Fibroblast of the aortic adventitia (primary cell): ENCODE results near the gene TAMALIN. TPM values are rescaled to one million over a fixed set of nuclear protein-coding genes. Genes with fewer than 3 reads are reported as not detected.
A peak's percentile ranks its signal among the peaks of the same experiment; 100 is the strongest.

Experiments used
- DNase-seq: peaks from one replicate; pipeline ENCODE4 v3.0.0-alpha.2; 2010; ENCODE audit warnings: low read depth
- H3K4me3 ChIP-seq: 2 replicates; pipeline ENCODE4 v1.5.1; 2011; ENCODE audit warnings: low read depth, mild to moderate bottlenecking, control low read depth, low read length, moderate library complexity
- CTCF ChIP-seq: IDR thresholded peaks from 2 replicates; pipeline ENCODE4 v1.5.1; 2011; ENCODE audit warnings: mild to moderate bottlenecking, low read length, control low read depth, inconsistent platforms; ENCODE audit not compliant: insufficient read depth
- total RNA-seq: library from RNA; depleted of rRNA; stranded (reverse); fragments of >200 nt; gene quantifications from 2 replicates; pipeline ENCODE4 v1.2.3, GENCODE V29; 2012; ENCODE audit warnings: low replicate concordance

The TAMALIN gene
- total RNA-seq, 1 donor, result 7.3 TPM

- peak overlapping the region; percentile 57 for H3K4me3 ChIP-seq
- no peak for TF ChIP-seq CTCF
- no peak for DNase-seq
These were observed 4.2 kb downstream of the TAMALIN start for GRCh38 chr12:52010692-52011601.

- DNase-seq, result no peak
- no peak overlapping the region for H3K4me3 ChIP-seq
- TF ChIP-seq CTCF, result no peak
These were observed 5.0 kb downstream of the TAMALIN start for GRCh38 chr12:52011602-52012214.

- no peak for TF ChIP-seq CTCF
- no peak for DNase-seq
These were observed 7.0 kb downstream of the TAMALIN start for GRCh38 chr12:52013626-52014310.

GRCh38 chr12:52014567-52015530 lies 8.1 kb downstream of the TAMALIN start:
- TF ChIP-seq CTCF, result no peak
- H3K4me3 ChIP-seq, result no peak overlapping the region
- no peak for DNase-seq

More at GRCh38 chr12:52013626-52014310, 7.0 kb downstream of the TAMALIN start:
- no peak overlapping the region for H3K4me3 ChIP-seq

GRCh38 chr12:52015532-52016041 lies 8.8 kb downstream of the TAMALIN start:
- TF ChIP-seq CTCF, result no peak
- DNase-seq, result no peak
- H3K4me3 ChIP-seq, result no peak overlapping the region
